Breast epithelium (tissue), 3 donors: ENCODE data around the gene GPR21.

Source experiments
- CTCF ChIP-seq, 3 donors: fragments of 450-650 bp; IDR thresholded peaks; one replicate each; pipeline ENCODE4 v1.5.1; 2016 to 2017; ENCODE audit warnings: antibody characterized with exemption in 3 of 3, mild to moderate bottlenecking in 3 of 3, moderate library complexity in 3 of 3
- POLR2A ChIP-seq: fragments of 450-650 bp; IDR thresholded peaks from one replicate; pipeline ENCODE4 v1.6.1; 2016; ENCODE audit warnings: antibody characterized with exemption, mild to moderate bottlenecking, moderate library complexity
- POLR2AphosphoS5 ChIP-seq, 3 donors: sonication (generic); formaldehyde crosslinking; IDR thresholded peaks; one replicate each; pipeline ENCODE4 v1.6.1; 2017; ENCODE audit warnings: antibody characterized with exemption in 3 of 3

- TF ChIP-seq CTCF (IDR thresholded peaks at IDR 0.05) (no peak), POLR2AphosphoS5 (IDR thresholded peaks at IDR 0.05) (no peak), POLR2A (no peak)
Measured at GRCh38 chr9:122988141-122988540, 45.3 kb upstream of the GPR21 start.
